ENCODE results near the gene MXRA5. TPM values are rescaled to one million over a fixed set of nuclear protein-coding genes. Genes with fewer than 3 reads are reported as not detected.

MXRA5 gene
- total and polyA plus RNA-seq, 2 of the 13 experiments (the other 11 are each of a cell fraction or from before 2014, with no cell fraction given) = not detected

GRCh38 chrX:3370656-3371055 lies 24.2 kb upstream of the MXRA5 start:
- Histone ChIP-seq H3K9me3 (ENCODE audit: low read length) (no peaks in the 10 kb centered on the region), H3K79me2 (ENCODE audit: insufficient read depth, low read length) (no peaks in the 10 kb centered on the region), H3K4me2 (ENCODE audit: low read depth, low read length) (no peak overlapping the region), H3K9ac (ENCODE audit: insufficient read depth, low read depth, low read length) (no peak overlapping the region), H3K4me3 (replicated peaks in 1 of 3; ENCODE audit: insufficient read depth in 1 of 3, low read depth in 2 of 3, low read length in 3 of 3) (no peak overlapping the region), H3K4me1 (ENCODE audit: insufficient read depth, low read length) (no peaks in the 10 kb centered on the region), H3K36me3 (replicated peaks in 1 of 2; ENCODE audit: control insufficient read depth in 1 of 2, insufficient read depth in 2 of 2, low read length in 2 of 2) (no peaks in the 10 kb centered on the region), H3K27ac (ENCODE audit: extremely low read length, insufficient read depth, low read length) (no peak overlapping the region), H2AFZ (ENCODE audit: low read length) (no peak overlapping the region), H4K20me1 (ENCODE audit: insufficient read depth, low read length) (no peaks in the 10 kb centered on the region), H3K27me3 (ENCODE audit: control insufficient read depth in 1 of 2, insufficient read depth in 2 of 2, low read length in 2 of 2) (no peaks in the 10 kb centered on the region)
- DNase-seq (ENCODE audit: low spot score) (no peak), FAIRE-seq (no peak), ATAC-seq (no peak)
- ChIA-PET CTCF (ENCODE audit: low intra/inter-chr PET ratio, low total read pairs) (no interaction called here), POLR2A (no interaction called here)
- in situ Hi-C loops (cut with HindIII; ENCODE audit: extremely low pct_ligation_motif_present, low pct_unique_long_range_greater_than_20kb) (no loop called here), intact Hi-C loops (cut with micrococcal nuclease; ENCODE audit: unreplicated experiment) (no loop called here)
- TF ChIP-seq CERS6 (CRISPR knock-in tag; IDR thresholded peaks at IDR 0.05) (no peak), FOXA3 (CRISPR knock-in tag; IDR thresholded peaks at IDR 0.05) (no peak), NAIF1 (CRISPR knock-in tag; IDR thresholded peaks at IDR 0.05; ENCODE audit: borderline replicate concordance) (no peak), ZSCAN9 (CRISPR knock-in tag; IDR thresholded peaks at IDR 0.05; ENCODE audit: borderline replicate concordance) (no peak), MTA3 (CRISPR knock-in tag; IDR thresholded peaks at IDR 0.05) (no peak), HNF4A (CRISPR knock-in tag; IDR thresholded peaks at IDR 0.05) (no peak)
- 0% methylated on average over 3 of the region's 3 CpGs for WGBS (ENCODE audit: low lambda C conversion rate)
- no TSS peak for BruUV-seq (replicated peaks)

- no peaks in the 10 kb centered on the region for H3K36me3 ChIP-seq (replicated peaks in 1 of 2; ENCODE audit: control insufficient read depth in 1 of 2, insufficient read depth in 2 of 2, low read length in 2 of 2)
- in situ Hi-C loops (cut with HindIII; ENCODE audit: extremely low pct_ligation_motif_present, low pct_unique_long_range_greater_than_20kb) = no loop called here
- H3K27me3 ChIP-seq (ENCODE audit: control insufficient read depth in 1 of 2, insufficient read depth in 2 of 2, low read length in 2 of 2) = no peaks in the 10 kb centered on the region
- no peaks in the 10 kb centered on the region for H3K79me2 ChIP-seq (ENCODE audit: insufficient read depth, low read length)
- intact Hi-C loops (cut with micrococcal nuclease; ENCODE audit: unreplicated experiment) = no loop called here
- WGBS (ENCODE audit: low lambda C conversion rate) = 21% methylated on average over 4 of the region's 4 CpGs
- ChIA-PET POLR2A (no interaction called here), CTCF (ENCODE audit: low intra/inter-chr PET ratio, low total read pairs) (no interaction called here)
- H2AFZ ChIP-seq (ENCODE audit: low read length) = no peak overlapping the region
- H3K9me3 ChIP-seq (ENCODE audit: low read length) = no peaks in the 10 kb centered on the region
- H3K4me1 ChIP-seq (ENCODE audit: insufficient read depth, low read length) = no peaks in the 10 kb centered on the region
- H3K4me3 ChIP-seq (replicated peaks in 1 of 3; ENCODE audit: insufficient read depth in 1 of 3, low read depth in 2 of 3, low read length in 3 of 3) = no peak overlapping the region
- no peak overlapping the region for H3K9ac ChIP-seq (ENCODE audit: insufficient read depth, low read depth, low read length)
- H3K27ac ChIP-seq (ENCODE audit: extremely low read length, insufficient read depth, low read length) = no peak overlapping the region
- TF ChIP-seq ZNF276 (CRISPR knock-in tag; IDR thresholded peaks at IDR 0.05; ENCODE audit: low read depth) (no peak), ZFP62 (CRISPR knock-in tag; IDR thresholded peaks at IDR 0.05) (no peak), ZNF841 (CRISPR knock-in tag; IDR thresholded peaks at IDR 0.05; ENCODE audit: borderline replicate concordance) (no peak), YEATS2 (CRISPR knock-in tag; IDR thresholded peaks at IDR 0.05; ENCODE audit: borderline replicate concordance) (no peak), ZNF660 (CRISPR knock-in tag; IDR thresholded peaks at IDR 0.05; ENCODE audit: borderline replicate concordance, low read depth) (no peak), HNRNPK (IDR thresholded peaks at IDR 0.05; ENCODE audit: low read depth, low read length, poor library complexity, severe bottlenecking) (no peak), KMT2A (CRISPR knock-in tag; IDR thresholded peaks at IDR 0.05) (no peak), NR2F6 (IDR thresholded peaks at IDR 0.05) (no peak), NR2F6 (CRISPR knock-in tag; IDR thresholded peaks at IDR 0.05) (no peak), ARNTL (CRISPR knock-in tag; IDR thresholded peaks at IDR 0.05) (no peak), HMG20B (CRISPR knock-in tag; conservative IDR thresholded peaks at IDR 0.05) (no peak)
- FAIRE-seq (no peak), ATAC-seq (no peak), DNase-seq (ENCODE audit: low spot score) (no peak)
- no TSS peak for BruUV-seq (replicated peaks)
- no peaks in the 10 kb centered on the region for H4K20me1 ChIP-seq (ENCODE audit: insufficient read depth, low read length)
- H3K4me2 ChIP-seq (ENCODE audit: low read depth, low read length) = no peak overlapping the region
Measured at GRCh38 chrX:3362956-3363355, 16.5 kb upstream of the MXRA5 start.
